ENCODE measurements around the gene LIN28A.

- TF ChIP-seq EZH2 (IDR thresholded peaks at IDR 0.05; ENCODE audit: borderline replicate concordance, insufficient read depth, low read depth, low read length, poor library complexity, severe bottlenecking): peak; percentile 32
- TF ChIP-seq CTCF (IDR thresholded peaks at IDR 0.05): no peak
These were observed at the start of gene LIN28A for GRCh38 chr1:26410706-26411623.

Measured in B cell (primary cell).